HEK293T (cell line): ENCODE measurements around the gene ZNF805.

ENCODE experiments used
- CTCF ChIA-PET: fragments of 350-600 bp; formaldehyde crosslinking; extraction: SDS; loops from one replicate; lab custom pipeline; 2021; ENCODE audit warnings: antibody characterized with exemption, inconsistent platforms; lab: Yijun Ruan, JAX
- POLR2A ChIA-PET: fragments of 350-600 bp; formaldehyde crosslinking; extraction: SDS; loops from one replicate; lab custom pipeline; 2020; ENCODE audit warnings: antibody characterized with exemption, inconsistent platforms; lab: Yijun Ruan, JAX
- DNase-seq: peaks from one replicate; pipeline ENCODE4 v3.0.0; 2012; ENCODE audit warnings: mixed read lengths; ENCODE audit errors: extremely low spot score
- ARNT ChIP-seq: fragments of 450-650 bp; IDR thresholded peaks from 2 replicates; pipeline ENCODE4 v1.6.1; 2017; ENCODE audit warnings: mild to moderate bottlenecking
- BHLHE40 ChIP-seq: fragments of 450-650 bp; IDR thresholded peaks from 2 replicates; pipeline ENCODE4 v1.6.1; 2016; ENCODE audit warnings: mild to moderate bottlenecking, moderate library complexity, borderline replicate concordance
- CTBP1 ChIP-seq: fragments of 450-650 bp; IDR thresholded peaks from 2 replicates; pipeline ENCODE4 v1.6.1; 2016; ENCODE audit warnings: borderline replicate concordance
- ELF4 ChIP-seq: fragments of 450-650 bp; IDR thresholded peaks from 2 replicates; pipeline ENCODE4 v1.6.1; 2017; ENCODE audit warnings: antibody characterized with exemption
- FOXA1 ChIP-seq: fragments of 450-650 bp; IDR thresholded peaks from 2 replicates; pipeline ENCODE4 v1.6.1; 2016; ENCODE audit warnings: mild to moderate bottlenecking
- FOXK2 ChIP-seq: fragments of 450-650 bp; IDR thresholded peaks from 2 replicates; pipeline ENCODE4 v1.6.1; 2016; ENCODE audit warnings: mild to moderate bottlenecking
- FOXM1 ChIP-seq: fragments of 450-650 bp; IDR thresholded peaks from 2 replicates; pipeline ENCODE4 v1.6.1; 2017; ENCODE audit warnings: mild to moderate bottlenecking, borderline replicate concordance
- HDGF ChIP-seq: fragments of 450-650 bp; IDR thresholded peaks from 2 replicates; pipeline ENCODE4 v1.6.1; 2017; ENCODE audit warnings: antibody characterized with exemption, borderline replicate concordance
- L3MBTL2 ChIP-seq: fragments of 450-650 bp; conservative IDR thresholded peaks from 2 replicates; pipeline ENCODE4 v1.6.1; 2016; ENCODE audit warnings: mild to moderate bottlenecking
- LEF1 ChIP-seq: fragments of 450-650 bp; IDR thresholded peaks from 2 replicates; pipeline ENCODE4 v1.6.1; 2017; ENCODE audit warnings: mild to moderate bottlenecking, borderline replicate concordance
- NFRKB ChIP-seq: fragments of 450-650 bp; IDR thresholded peaks from 2 replicates; pipeline ENCODE4 v1.6.1; 2016; ENCODE audit warnings: mild to moderate bottlenecking, moderate library complexity
- PKNOX1 ChIP-seq: fragments of 450-650 bp; IDR thresholded peaks from 2 replicates; pipeline ENCODE4 v1.6.1; 2016
- SP1 ChIP-seq: fragments of 450-650 bp; IDR thresholded peaks from 2 replicates; pipeline ENCODE4 v1.6.1; 2017
- SUZ12 ChIP-seq: fragments of 450-650 bp; IDR thresholded peaks from 2 replicates; pipeline ENCODE4 v1.6.1; 2016; ENCODE audit warnings: mild to moderate bottlenecking
- TARDBP ChIP-seq: fragments of 450-650 bp; IDR thresholded peaks from 2 replicates; pipeline ENCODE4 v1.6.1; 2016
- ZNF384 ChIP-seq: fragments of 450-650 bp; IDR thresholded peaks from 2 replicates; pipeline ENCODE4 v1.6.1; 2016

Gene ZNF805

GRCh38 chr19:57282011-57282643, 41.7 kb downstream of the ZNF805 start:
- TF ChIP-seq FOXK2: no peak
- TF ChIP-seq ELF4: no peak
- TF ChIP-seq ARNT: no peak
- TF ChIP-seq BHLHE40: no peak
- no peak for TF ChIP-seq NFRKB
- TF ChIP-seq LEF1: no peak
- no peak for TF ChIP-seq FOXA1
- no peak for TF ChIP-seq SP1
- no peak for TF ChIP-seq ZNF384
- CTCF ChIA-PET: no interaction called here
- POLR2A ChIA-PET: no interaction called here
- DNase-seq: no peak

GRCh38 chr19:57288373-57288772, 47.9 kb downstream of the ZNF805 start:
- CTCF ChIA-PET: no interaction called here
- POLR2A ChIA-PET: no interaction called here

GRCh38 chr19:57290970-57291369, 50.5 kb downstream of the ZNF805 start:
- TF ChIP-seq SUZ12 (no peak), NFRKB (no peak), ZNF384 (no peak), CTBP1 (no peak), BHLHE40 (no peak), SP1 (no peak), FOXA1 (no peak), ELF4 (no peak), PKNOX1 (no peak), TARDBP (no peak), FOXM1 (no peak), HDGF (no peak), ARNT (no peak), FOXK2 (no peak), L3MBTL2 (no peak), LEF1 (no peak)
- ChIA-PET POLR2A (no interaction called here), CTCF (no interaction called here)
- DNase-seq: no peak

More at GRCh38 chr19:57288373-57288772, 47.9 kb downstream of the ZNF805 start:
- no peak for DNase-seq
- TF ChIP-seq LEF1 (no peak), BHLHE40 (no peak), FOXA1 (no peak), HDGF (no peak), ELF4 (no peak), L3MBTL2 (no peak), TARDBP (no peak), NFRKB (no peak), CTBP1 (no peak), FOXM1 (no peak), PKNOX1 (no peak), ARNT (no peak)

- TF ChIP-seq SP1 (no peak), SUZ12 (no peak), HDGF (no peak), PKNOX1 (no peak), FOXK2 (no peak), TARDBP (no peak), CTBP1 (no peak), ELF4 (no peak), L3MBTL2 (no peak), LEF1 (no peak), BHLHE40 (no peak), ARNT (no peak), FOXM1 (no peak)
- CTCF ChIA-PET: no interaction called here
- DNase-seq: no peak
- POLR2A ChIA-PET: no interaction called here
Measured at GRCh38 chr19:57292547-57292946, 52.1 kb downstream of the ZNF805 start.

GRCh38 chr19:57293719-57294118, 53.3 kb downstream of the ZNF805 start:
- POLR2A ChIA-PET: no interaction called here
- CTCF ChIA-PET: no interaction called here
- peak; percentile 27; the same call in 1 of the 2 replicates for TF ChIP-seq PKNOX1
- TF ChIP-seq ZNF384: no peak
- no peak for TF ChIP-seq FOXK2
- no peak for TF ChIP-seq NFRKB
- TF ChIP-seq L3MBTL2: no peak
- no peak for DNase-seq

- POLR2A ChIA-PET: interaction anchor here (0.6 kb wide), 1 partner anchor 13 kb away, joined by 3 read pairs; no protein-coding TSS in a partner anchor
- CTCF ChIA-PET: no interaction called here
- no peak for DNase-seq
- TF ChIP-seq BHLHE40 (no peak), CTBP1 (no peak), FOXK2 (no peak), TARDBP (no peak), ELF4 (no peak), NFRKB (no peak), ZNF384 (no peak), ARNT (no peak)
Measured at GRCh38 chr19:57302020-57302465, 61.6 kb downstream of the ZNF805 start.
